Measurements from ENCODE around the gene COMTD1.
A peak's percentile ranks its signal among the peaks of the same experiment; 100 is the strongest.

COMTD1 gene

DNA sequence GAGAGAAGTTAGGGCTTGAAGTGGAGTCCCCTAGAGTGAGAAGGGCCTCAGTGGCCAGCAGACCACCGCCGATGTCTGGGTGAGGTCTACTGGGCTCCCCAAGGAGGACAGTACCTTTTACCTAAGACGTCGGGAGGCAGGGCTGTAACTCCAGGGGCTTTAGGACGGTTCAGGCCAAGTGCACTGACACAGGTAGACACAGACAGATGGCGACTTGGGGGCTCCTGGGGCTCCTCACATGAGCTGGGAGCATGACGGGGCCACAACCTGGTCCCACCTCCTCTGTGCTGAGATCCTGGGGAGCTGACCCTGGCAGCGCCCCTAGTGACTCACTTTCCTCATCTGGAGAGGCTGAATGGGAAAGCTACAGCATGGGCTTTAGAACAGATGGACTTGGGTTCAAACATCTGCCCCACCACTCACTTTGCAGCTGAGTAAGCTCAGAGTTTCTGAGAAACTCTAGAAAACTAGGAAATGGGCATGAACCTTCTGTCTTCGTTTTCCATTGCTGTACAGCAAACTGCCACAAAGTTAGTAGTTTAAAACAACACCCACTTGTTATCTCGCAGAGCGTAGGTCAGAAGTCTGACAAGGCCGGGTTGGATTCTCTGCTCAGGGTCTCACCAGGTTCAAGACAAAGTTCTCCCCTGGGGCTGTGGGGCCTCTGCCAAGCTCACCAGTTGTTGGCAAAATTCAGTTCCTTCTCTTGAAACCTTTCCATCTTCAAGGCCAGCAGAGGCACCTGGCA is 4.7 kb upstream of the COMTD1 start:
- no peak for DNase-seq (ENCODE audit: extremely low spot score)
- CTCF ChIA-PET = interaction anchor here (0.7 to 1.5 kb wide), 3 partner anchors 9 to 997 kb away, joined by 3 to 5 read pairs (median 3); no protein-coding TSS in a partner anchor
- POLR2A ChIA-PET = interaction anchor here (0.7 kb wide), 1 partner anchor 18 kb away, joined by 4 read pairs; no protein-coding TSS in a partner anchor
- TF ChIP-seq, protein P1, sequence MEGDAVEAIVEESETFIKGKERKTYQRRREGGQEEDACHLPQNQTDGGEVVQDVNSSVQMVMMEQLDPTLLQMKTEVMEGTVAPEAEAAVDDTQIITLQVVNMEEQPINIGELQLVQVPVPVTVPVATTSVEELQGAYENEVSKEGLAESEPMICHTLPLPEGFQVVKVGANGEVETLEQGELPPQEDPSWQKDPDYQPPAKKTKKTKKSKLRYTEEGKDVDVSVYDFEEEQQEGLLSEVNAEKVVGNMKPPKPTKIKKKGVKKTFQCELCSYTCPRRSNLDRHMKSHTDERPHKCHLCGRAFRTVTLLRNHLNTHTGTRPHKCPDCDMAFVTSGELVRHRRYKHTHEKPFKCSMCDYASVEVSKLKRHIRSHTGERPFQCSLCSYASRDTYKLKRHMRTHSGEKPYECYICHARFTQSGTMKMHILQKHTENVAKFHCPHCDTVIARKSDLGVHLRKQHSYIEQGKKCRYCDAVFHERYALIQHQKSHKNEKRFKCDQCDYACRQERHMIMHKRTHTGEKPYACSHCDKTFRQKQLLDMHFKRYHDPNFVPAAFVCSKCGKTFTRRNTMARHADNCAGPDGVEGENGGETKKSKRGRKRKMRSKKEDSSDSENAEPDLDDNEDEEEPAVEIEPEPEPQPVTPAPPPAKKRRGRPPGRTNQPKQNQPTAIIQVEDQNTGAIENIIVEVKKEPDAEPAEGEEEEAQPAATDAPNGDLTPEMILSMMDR (IDR thresholded peaks at IDR 0.05; ENCODE audit: control extremely low read depth, extremely low read depth, low read depth, missing control alignments) = no peak

DNA sequence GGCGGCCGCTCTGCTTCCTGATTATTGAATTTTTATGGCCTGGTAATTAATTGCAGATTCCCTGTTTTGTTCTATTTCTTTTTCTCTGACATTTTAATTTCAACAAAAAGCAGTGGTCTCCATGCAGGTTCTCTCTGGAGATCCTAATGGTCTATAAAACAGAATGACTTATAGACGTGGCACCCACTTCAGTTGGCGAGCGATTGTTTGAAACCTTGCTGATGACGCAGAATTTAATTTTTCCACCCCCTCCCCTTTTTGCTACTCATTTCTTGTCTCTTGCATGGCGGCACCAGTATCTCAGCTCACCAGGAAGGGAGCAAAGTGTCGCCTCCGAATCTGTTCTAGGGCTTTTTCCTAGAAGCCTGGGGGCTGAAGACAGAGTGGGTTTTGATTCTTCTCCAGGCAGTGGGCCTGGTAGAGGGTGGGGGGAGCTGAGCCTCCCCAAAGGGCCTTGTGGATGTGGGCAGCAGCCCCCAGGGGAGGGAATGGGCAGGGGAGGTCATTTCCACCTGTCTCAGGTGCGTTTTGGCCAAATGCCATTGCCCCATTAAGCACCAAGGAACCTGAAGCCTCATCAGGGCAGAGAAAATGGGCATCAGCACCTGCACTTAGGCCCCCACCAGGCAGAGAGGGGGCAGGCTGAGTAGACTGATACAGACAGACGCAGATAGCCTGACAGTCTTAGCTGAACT is 3.5 kb upstream of the COMTD1 start:
- CTCF ChIA-PET = interaction anchor here (0.6 to 1.5 kb wide), 3 partner anchors 8 to 995 kb away, joined by 3 to 5 read pairs (median 3); no protein-coding TSS in a partner anchor
- POLR2A ChIA-PET = no interaction called here
- TF ChIP-seq, protein P1 (IDR thresholded peaks at IDR 0.05; ENCODE audit: control extremely low read depth, extremely low read depth, low read depth, missing control alignments) = no peak
- no peak for DNase-seq (ENCODE audit: extremely low spot score)

DNA sequence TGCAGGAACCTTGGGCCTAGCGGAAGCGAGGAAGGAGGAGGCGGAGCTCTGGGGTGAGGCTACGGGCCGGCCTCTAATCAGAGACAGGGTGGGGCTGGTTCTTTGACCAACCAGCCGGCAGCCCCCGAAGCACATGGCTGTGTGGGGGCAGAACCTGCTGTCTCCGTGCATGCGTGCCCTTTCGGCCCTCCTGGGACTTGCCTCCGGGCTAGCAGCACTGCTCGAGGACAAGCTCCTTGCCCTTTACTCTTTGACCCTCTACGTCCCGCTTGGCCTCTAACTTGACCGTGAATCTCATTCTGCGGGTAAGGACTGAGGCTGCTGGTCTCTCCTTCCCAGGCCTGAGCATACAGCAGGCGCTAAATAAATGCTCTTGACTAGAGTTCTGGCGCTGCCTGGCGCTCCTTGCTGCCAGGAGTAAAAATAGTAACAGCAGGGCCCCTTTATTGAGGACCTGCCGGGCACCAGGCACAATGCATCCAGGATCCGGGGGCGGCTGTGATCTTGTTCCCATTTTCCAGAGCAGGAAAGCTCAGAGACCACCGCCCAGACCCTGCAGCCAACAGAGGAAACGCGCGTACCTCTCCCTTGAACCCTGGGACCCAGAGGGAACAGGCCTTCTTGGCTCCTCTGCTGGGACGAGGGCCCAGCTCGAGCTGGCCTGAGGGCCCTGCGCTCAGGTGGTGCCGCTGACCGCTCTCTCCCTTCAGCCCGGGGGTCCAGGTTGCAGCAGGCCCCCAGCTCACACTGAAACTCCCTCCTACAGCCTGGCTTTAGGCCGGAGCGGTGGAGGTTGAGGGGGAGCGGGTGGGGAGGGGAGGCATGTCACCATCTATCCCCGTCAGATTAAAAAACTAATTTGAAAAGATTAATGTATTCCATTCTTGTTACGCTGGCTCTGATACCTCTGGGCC is 2.7 kb upstream of the COMTD1 start:
- TF ChIP-seq, protein P1 (IDR thresholded peaks at IDR 0.05; ENCODE audit: control extremely low read depth, extremely low read depth, low read depth, missing control alignments) = no peak
- ChIA-PET CTCF (interaction anchor here (0.6 to 11.1 kb wide), 8 partner anchors 8 to 994 kb away, joined by 3 to 148 read pairs (median 9); partner anchors contain the start of gene VDAC2), POLR2A (no interaction called here)
- no peak for DNase-seq (ENCODE audit: extremely low spot score)

DNA sequence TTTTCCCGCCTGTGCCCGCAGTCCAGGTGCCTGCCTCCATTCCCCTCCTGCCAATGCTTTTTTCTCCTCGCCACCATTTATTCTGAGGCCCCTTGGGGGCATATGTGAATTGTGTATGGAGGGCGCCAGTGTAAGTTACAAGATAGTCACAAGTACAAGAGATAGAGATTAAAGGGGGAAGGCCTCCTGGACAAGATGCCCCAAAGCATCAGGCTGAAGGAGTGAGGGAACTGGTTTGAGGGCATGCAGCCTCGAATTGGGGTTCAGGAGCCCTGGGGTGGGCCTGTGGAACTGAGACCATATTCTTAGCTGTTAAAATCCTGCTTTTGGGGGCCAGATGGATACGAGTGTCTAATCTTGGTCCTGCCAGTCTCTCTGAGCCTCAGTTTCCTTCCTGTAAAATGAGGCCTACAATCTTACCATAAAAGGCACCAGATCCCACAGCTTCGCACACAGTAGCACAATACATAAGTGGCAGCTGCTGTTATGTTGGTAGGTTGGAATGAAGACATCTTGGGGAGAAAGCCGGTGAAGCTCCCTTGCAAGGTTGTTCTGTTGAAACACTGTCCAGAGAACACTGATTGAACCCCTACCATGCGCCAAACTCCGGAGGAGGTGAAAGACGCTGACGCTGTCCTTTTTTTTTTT is 545 bp upstream of the COMTD1 start:
- ChIA-PET POLR2A (no interaction called here), CTCF (interaction anchor here (0.5 to 11.1 kb wide), 33 partner anchors 12 to 1384 kb away, joined by 3 to 148 read pairs (median 5); partner anchors contain the start of genes SAMD8 and VDAC2)
- no peak for DNase-seq (ENCODE audit: extremely low spot score)
- TF ChIP-seq, protein P1 (IDR thresholded peaks at IDR 0.05; ENCODE audit: control extremely low read depth, extremely low read depth, low read depth, missing control alignments) = no peak

DNA sequence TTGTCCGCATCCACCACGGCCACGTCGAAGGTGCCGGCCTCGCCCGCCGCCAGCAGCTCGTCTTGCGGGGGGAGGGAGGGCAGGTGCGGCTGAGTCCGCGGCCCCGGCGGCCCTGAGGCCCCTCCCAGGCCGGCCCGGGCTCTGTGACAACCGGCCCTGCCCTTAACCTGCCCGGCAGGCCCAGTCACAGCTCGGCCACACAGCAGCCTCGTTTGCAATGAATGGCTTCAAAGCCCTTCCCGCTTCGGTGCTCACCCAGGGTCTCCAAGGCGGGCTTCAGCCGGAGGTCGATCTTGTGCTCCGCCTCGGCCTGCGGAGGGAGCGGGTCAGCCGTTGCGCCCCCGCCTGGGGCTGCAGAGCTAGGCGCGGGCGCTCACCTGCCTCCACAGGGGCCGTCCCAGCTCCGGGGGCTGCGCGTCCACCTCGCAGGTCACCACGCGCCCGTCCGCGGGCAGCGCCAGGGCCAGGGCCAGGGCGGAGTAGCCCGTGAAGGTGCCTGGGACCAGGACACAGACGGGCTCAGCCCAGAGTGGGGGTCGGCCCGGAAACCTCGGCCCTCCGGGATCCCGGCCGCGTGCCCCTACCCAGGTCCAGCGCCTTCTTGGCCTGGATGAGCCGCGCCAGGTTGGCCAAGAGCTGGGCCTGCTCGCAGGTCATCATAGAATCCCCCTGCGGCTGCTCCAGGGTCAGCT is 928 bp downstream of the COMTD1 start:
- CTCF ChIA-PET = interaction anchor here (0.9 to 11.1 kb wide), 14 partner anchors 10 to 991 kb away, joined by 3 to 148 read pairs (median 8); partner anchors contain the start of gene VDAC2
- DNase-seq (ENCODE audit: extremely low spot score) = no peak
- POLR2A ChIA-PET = interaction anchor here (0.6 to 1.6 kb wide), 3 partner anchors 12 to 47 kb away, joined by 3 to 7 read pairs (median 3); partner anchors contain the start of gene VDAC2
- TF ChIP-seq, protein P1 (IDR thresholded peaks at IDR 0.05; ENCODE audit: control extremely low read depth, extremely low read depth, low read depth, missing control alignments) = peak; percentile 31

Data from GM10248 (cell line).